ENCODE results near the gene POM121C.
"Not testable (repeated sequence)": the region's sequence is repeated elsewhere in the genome, so short reads cannot be mapped to it uniquely, and the experiment has no call there.

Gene POM121C

GRCh38 chr7:75374519-75375317 lies 111.4 kb downstream of the POM121C start:
- not testable (repeated sequence) for DNase-seq

GRCh38 chr7:75374144-75374518 lies 112.0 kb downstream of the POM121C start:
- not testable (repeated sequence) for DNase-seq

GRCh38 chr7:75367313-75367712 lies 118.8 kb downstream of the POM121C start:
- not testable (repeated sequence) for DNase-seq

All from NCI-H524 (cell line).